Left renal cortex interstitium (tissue), 4 donors: ENCODE measurements around the gene CASP3. TPM values are rescaled to one million over a fixed set of nuclear protein-coding genes. Genes with fewer than 3 reads are reported as not detected.
"Not testable (repeated sequence)": the region's sequence is repeated elsewhere in the genome, so short reads cannot be mapped to it uniquely, and the experiment has no call there.

Source experiments
- DNase-seq, 4 donors: peaks; one replicate each; pipeline ENCODE4 v3.0.0-alpha.2; 2013; ENCODE audit warnings: low read depth in 4 of 4, low spot score in 2 of 4, missing footprints in 1 of 4
- polyA plus RNA-seq, 4 donors: library from polyadenylated mRNA; unstranded; fragments of 120-200 nt; gene quantifications; one replicate each; pipeline ENCODE4 v1.2.1, GENCODE V29; 2013; ENCODE audit not compliant: insufficient read length in 4 of 4

CASP3 gene
- polyA plus RNA-seq, 4 donors = 29.5 to 38.0 (median 32.7) TPM

DNA sequence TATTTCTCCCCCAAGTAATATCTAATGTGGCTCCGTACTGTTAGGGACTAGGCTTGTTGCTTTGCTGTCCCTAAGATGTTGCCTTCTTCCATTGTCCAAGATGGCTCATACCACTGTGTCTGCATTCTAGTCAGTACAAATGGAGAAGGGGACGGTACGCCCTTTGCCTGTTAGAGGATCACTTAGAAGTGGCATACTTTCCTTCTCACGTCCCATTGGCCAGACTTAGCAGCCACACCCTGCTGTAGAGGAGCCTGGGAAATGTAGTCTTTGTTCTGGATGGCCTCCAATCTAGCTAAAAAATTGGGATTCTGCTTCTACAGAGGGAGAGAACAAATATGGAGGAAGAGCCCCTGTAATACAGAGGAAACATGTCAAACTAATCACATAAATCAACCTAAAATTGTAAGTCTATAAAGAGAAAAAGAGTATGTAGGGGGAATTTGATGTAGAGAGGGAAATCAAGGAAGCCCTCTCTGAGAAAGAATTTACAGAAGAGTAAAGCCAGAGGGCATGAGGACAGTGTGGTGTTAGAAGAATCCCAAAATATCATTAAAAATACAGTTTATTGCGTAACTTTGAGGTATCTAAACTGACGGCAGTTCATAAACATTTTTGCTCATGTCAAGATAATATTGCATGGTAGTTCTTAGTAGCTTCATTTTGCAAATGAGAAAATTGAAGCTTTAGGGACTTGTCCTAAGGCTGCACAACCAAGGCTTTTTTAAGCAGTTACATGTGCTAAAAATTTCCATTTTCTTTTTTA is 15.4 kb upstream of the CASP3 start:
- no peak for DNase-seq

DNA sequence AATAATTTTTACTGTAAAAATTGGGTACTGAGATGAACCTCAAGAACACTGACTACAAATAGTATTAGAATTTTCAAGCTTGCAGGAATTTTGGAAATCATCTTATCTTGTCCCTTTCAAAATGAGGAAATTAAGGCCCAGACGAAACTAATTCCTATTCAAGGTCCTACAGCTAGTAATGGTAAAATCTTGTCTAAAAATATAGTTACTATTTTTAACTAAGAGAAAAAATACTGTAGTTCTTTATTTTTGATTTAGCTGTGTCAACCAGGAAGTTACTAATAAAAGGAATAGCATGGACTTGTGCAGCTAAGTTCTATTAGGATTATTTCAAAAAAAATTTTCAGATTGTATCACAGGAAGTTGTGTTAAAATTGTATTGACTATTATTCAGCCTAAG is 13.0 kb upstream of the CASP3 start:
- DNase-seq = no peak

DNA sequence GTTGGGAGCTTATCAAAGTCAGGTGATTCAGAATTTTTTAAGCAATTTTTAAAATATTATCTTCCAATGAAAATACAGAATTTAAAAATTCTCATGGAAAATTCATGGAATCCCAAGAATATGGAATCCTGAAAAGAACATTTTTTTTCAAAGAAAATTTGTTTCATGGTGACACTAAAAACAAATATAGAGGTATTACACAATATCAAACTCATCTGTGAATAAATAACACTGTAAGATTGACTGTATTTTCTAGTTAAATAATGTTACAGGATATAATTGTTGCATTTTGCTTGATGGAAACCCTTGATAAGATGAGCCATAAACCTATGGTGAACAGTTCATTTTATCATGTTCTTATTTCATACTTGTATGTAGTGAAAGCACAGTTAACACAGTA is 11.7 kb upstream of the CASP3 start:
- no peak for DNase-seq

- not testable (repeated sequence) for DNase-seq
Measured at GRCh38 chr4:184657820-184658219, 8.6 kb upstream of the CASP3 start.

GRCh38 chr4:184657144-184657543 is 7.9 kb upstream of the CASP3 start:
- no peak for DNase-seq

DNA sequence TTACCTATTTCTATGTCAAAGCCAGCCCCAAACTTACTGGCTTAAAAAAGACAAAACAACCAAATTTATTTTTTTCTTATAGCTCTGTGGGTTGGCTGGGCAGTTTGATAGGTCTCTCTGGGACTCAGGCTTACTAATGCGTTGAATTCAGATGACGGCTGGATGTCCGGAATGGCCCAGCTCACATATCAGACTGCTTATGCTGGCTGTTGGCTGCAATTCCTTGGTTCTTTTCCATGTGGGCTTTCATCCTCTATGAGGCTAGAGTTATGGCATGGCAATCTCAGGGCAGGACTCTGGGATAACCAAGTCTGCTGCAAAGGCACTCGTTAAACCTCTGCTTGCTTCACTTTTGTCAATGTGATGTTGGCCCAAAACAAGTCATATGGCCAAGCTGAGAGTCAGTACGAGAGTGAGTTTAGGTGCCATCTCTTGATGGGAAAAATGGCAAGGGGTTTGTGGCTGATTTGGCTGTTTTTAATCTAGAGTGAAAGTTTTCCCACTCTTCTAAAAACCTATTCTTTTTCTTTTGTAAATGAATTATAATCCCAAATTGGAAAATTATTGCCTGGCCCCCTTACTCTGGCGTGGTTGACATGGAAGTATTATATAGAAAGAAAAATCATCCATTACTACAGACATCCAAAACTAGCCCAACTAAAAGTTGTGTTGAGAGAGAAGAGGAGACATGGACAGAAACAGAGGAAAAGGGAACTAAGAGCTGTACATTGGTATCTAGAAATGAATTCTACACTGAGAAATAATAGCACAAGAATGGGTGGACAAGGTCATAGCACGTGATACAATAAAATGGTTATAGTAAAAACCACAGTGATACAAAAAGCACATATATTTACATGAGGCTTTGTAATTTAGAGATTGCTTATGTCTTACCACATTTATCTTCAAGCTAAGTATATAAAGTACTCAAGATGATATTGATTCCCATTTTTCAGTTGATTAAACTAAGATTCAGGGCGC is 6.9 kb upstream of the CASP3 start:
- no peak for DNase-seq

GRCh38 chr4:184653650-184654049 is 4.4 kb upstream of the CASP3 start:
- no peak for DNase-seq

DNA sequence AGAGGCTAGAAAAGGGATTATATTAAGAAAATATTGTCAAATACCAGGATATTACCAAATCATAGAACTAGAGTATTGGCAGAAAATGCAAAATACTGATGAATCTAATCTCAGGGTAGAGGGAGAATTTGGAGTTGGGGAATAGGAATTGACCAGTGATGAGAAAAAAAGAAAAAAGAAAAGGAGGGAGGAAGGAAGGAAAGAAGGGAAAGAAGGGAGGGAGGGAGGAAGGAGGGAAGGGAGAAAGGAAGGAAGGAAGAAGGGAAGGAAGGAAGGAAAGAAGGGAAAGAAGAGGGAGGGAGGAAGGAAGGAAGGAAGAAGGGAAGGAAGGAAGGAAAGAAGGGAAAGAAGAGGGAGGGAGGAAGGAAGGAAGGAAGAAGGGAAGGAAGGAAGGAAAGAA is 3.4 kb upstream of the CASP3 start:
- not testable (repeated sequence) for DNase-seq

- no peak for DNase-seq
Measured at GRCh38 chr4:184651899-184652298, 2.7 kb upstream of the CASP3 start.

DNA sequence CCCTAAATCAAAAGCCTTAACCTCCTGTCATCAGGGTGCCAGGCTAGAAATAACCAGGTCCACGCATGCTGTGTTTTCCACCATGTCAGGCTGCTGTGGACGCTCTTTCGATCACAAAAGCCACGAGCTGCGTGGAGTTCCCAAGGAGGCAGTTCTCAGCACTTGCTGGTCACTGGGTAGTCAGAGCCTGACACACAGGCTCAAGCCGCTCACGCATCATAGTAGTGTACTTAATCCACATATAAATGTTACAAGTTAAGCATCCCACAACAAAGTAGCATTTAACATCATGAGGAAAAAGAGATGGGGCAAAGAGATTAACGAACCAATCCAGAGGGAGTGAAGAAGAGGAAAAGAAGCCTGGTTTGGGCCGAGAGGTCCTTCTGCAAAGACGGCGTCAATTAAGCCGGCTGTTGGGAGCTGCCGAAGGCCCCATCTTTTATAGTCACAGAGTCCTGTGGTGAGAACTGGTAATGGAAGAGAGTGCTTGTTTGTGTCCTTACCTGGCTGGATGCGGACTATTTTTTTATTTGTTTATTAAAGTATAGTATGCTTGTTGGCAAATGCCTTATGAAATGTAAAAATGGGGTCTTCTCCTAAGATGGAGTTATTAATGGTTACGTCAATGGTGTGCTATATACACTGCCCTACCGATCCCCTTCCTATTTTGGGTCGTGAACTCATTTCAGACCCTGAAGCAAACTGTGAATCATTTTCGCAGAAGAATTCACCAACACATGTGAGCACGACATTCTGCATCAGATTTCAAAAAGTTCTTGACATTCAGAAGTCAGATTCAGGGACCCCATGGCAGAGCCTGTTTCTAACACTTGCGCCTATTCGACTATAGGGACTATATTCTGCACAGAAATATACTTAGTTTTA is 966 bp upstream of the CASP3 start:
- DNase-seq = peak in 2 of 4 donors; percentile 36 to 60

DNA sequence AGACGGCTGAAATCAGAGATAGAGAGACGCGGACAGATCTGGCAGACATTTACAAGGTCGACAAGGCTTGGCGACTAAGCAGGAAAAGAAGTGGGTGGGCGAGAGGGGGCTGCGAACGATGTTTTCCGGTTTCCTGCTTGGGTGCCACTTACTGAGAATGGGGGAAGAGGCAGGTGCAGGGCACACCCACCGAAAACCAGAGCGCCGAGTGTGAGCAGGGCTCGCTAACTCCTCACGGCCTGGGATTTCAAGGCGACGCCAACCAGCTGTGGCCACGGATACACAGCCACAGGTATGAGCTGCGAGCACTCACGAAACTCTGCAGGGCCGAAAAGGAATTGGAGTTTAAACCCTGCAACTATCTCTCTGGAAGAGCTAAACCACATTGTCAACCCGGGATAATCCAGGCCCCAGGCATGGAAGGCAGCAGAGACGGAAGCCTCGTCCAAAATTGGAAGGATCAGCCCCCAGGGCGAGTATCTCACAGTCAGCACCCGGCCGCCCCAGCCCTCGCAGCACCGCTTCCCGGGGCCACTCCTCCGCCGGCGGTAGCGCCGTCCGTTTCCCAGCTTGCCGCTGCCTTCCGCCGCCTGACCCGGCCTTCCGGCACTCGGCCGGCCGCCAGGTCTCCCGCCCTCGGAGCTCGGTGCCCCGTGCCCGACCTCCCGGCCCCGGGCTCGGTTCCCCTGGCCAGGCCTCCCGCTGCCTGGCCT is 778 bp downstream of the CASP3 start:
- peak; percentile 29 to 48 (median 43) for DNase-seq

GRCh38 chr4:184648054-184648312 is 1.3 kb downstream of the CASP3 start:
- no peak for DNase-seq

DNA sequence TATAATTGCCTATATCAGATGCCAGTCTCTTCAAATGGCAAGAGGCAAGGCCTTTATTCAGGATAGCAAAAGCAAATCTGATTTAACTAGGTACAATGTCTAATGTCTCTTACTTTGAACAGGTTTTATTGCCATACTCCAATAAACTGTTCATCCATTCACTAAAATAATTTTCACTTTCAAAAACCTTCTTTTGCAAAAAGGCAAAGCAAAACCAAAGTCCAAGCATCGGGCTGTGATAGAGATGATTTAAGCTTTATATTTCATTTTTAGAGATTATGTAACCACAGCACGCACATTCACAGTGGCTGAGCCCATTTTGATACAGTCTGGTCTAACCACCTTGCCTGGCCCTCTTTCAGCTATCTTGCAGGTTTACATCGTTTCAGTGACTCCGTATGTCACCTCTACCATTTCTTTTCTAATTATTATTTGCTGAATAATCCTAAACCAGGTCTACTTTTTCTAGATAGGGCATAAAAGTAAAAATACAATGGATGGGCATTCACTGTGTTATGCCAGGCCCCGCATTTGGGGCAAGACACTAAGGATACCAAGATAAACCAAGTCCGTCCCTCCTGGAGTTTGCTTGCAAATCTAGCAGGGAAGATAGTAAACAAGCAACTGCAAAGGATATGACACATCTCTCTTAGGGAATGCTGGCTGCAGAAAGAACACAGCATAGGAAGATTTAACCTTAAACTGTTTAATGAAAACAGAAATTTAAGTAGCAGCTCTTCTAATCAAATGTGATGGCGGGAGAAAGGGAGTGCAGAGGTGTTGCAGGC is 1.8 kb downstream of the CASP3 start:
- no peak for DNase-seq

GRCh38 chr4:184645904-184646610 is 3.2 kb downstream of the CASP3 start:
- no peak for DNase-seq

DNA sequence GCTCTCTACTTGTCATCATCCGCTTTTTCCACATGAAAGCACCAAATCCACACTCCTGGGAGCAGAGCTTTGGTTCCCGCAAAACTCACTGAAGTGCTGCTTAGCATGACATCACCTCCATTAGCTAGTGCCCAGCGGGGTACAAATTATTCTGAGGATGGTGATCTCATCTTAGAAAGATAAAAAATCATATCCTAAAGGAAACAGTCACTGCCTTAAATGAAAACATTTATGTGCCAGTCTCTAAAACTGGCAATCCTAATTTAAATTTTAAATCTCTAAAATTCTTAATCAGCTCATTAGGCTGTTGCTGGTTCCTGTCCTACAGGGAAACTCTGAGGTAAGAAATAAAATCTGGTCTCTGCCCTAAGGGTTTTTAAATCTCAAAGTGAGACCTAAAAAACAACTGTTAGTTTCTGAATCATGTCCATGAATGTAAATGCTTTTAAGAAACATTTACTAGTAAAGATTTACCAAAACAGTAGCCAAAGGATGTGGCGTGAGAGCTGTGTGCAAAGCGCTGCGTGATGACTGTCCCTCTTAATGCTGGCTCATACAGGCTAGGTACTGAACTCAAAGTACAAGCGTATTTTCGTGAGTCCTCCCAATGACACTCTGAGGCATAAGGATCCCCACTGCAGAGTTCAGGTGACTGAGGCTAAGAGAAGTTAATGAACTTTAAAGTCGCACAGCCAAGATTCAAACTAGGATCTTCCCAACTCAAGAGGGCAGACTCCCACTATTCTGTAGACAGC is 4.5 kb downstream of the CASP3 start:
- DNase-seq = no peak

GRCh38 chr4:184643731-184644130 is 5.5 kb downstream of the CASP3 start:
- DNase-seq = no peak

DNA sequence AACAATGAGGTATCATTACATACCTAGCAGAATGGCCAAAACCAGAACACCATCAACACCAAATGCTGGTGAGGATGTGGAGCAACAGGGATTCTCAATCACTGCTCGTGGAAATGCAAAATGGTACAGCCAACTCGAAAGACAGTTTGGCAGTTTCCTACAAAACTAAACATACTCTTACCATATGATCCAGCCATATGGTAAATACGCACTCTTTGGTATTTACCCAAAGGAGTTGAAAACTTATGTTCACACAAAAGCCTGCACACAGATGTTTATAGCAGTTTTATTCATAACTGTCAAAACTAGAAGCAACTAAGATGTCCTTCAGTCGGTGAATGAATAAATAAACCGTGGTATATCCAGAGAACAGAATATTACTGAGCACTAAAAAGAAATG is 7.8 kb downstream of the CASP3 start:
- no peak for DNase-seq

- DNase-seq = no peak
Measured at GRCh38 chr4:184641022-184641421, 8.2 kb downstream of the CASP3 start.
